COLO668 (cell line): ENCODE measurements around the gene FCN3.

ENCODE experiments used
- DNase-seq: peaks from one replicate; lab custom pipeline; 2025; ENCODE audit not compliant: unreplicated experiment; lab: John Stamatoyannopoulos, UW

FCN3 gene

DNA sequence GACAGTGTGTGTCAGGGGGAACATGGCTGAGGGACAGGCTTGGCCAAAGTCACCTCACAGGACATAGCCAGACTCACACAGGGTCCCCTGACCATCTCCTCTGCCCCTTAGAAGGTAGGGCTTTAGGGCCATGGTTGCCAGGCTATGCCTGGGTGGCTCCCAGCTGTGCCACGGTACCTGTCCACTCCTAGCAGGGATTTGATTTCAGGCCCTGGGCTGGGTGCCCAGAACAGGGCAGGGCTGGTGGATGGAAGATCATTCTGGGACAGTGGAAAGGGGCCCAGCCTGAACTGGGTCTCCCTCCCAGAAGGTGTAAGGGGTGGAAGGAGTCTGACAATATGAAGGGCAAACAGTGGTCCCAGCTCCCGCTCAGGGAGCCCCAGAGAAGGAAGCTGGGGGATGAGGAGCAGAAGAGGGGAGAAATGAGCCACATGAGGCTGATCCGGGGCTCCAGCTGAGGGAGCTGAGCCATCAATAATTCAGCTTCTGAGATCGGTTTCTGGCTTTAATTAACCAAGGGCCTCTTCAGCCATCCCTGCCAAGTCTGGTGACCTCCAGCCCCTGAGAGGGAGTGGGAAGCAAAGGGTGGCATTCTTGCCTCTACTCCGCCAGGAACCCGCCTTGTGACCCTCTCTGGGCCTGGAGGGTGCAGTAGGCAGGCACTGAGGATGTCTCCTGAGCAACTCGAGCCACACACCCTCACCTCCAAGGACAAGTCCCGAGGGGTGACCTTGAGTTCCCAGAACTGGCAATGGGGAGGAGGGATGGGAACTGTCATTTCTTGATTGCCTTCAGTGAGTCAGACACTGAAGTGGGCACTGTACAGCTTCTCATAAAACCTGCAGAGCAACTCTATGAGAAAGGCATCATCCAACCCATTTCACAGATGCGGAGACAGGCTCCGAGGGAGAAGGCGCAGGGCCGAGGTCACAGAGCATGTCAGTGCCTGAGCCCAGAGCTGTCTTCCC, 6.4 kb upstream of the FCN3 start:
- no peak for DNase-seq

GRCh38 chr1:27380224-27380623, 5.6 kb upstream of the FCN3 start:
- no peak for DNase-seq

- no peak for DNase-seq
Measured at GRCh38 chr1:27379564-27380122, 5.0 kb upstream of the FCN3 start.

GRCh38 chr1:27377760-27378495, 3.3 kb upstream of the FCN3 start:
- no peak for DNase-seq

- no peak for DNase-seq
Measured at GRCh38 chr1:27372808-27373690, 1.6 kb downstream of the FCN3 start.

GRCh38 chr1:27372022-27372807, 2.4 kb downstream of the FCN3 start:
- no peak for DNase-seq

DNA sequence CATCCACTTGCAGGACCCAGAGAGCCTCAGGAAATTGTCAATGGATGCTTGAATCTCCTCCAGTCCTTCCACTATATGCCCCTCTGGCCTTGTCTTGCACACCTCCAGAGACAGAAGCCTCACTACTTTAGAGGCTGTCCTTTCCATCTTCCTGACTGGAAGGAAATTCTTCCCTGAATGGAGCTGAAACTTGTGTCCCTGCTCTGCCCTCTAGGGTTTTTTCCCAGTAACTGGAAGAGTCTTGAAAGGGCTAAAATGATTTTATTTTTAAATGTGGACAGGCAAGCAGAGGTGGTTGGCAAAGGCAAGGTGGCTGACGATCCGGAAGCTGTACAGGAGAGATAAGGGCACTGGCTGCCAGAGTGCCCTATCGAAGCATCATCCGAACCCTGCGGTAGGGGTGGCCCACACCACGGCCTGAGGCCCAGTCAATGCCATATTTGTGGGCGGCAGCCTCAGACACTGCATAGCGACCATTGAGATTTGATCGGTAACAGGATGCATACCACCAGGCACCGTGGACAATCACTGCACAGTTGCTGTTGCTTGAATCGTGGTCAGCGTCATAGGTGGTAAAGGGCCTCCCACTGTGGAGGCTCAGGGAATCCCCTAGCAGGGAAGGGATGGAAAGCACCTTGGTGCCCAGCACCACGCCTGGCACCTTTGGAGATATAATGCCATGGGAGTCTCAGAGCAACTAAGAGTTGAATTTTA, 5.6 kb downstream of the FCN3 start:
- no peak for DNase-seq

GRCh38 chr1:27367160-27367650, 7.4 kb downstream of the FCN3 start:
- no peak for DNase-seq

- peak; percentile 90 for DNase-seq
Measured at GRCh38 chr1:27366411-27367159, 8.0 kb downstream of the FCN3 start, which contains the start of gene MAP3K6. TSS of gene MAP3K6 (minus strand) at chr1:27366961. CDS start at chr1:27366597, 364 bp downstream.

GRCh38 chr1:27366113-27366410, 8.6 kb downstream of the FCN3 start:
- DNase-seq, result peak; percentile 90

GRCh38 chr1:27365372-27366112, 9.1 kb downstream of the FCN3 start:
- peak; percentile 91 for DNase-seq

GRCh38 chr1:27364696-27365371, 9.8 kb downstream of the FCN3 start:
- no peak for DNase-seq

DNA sequence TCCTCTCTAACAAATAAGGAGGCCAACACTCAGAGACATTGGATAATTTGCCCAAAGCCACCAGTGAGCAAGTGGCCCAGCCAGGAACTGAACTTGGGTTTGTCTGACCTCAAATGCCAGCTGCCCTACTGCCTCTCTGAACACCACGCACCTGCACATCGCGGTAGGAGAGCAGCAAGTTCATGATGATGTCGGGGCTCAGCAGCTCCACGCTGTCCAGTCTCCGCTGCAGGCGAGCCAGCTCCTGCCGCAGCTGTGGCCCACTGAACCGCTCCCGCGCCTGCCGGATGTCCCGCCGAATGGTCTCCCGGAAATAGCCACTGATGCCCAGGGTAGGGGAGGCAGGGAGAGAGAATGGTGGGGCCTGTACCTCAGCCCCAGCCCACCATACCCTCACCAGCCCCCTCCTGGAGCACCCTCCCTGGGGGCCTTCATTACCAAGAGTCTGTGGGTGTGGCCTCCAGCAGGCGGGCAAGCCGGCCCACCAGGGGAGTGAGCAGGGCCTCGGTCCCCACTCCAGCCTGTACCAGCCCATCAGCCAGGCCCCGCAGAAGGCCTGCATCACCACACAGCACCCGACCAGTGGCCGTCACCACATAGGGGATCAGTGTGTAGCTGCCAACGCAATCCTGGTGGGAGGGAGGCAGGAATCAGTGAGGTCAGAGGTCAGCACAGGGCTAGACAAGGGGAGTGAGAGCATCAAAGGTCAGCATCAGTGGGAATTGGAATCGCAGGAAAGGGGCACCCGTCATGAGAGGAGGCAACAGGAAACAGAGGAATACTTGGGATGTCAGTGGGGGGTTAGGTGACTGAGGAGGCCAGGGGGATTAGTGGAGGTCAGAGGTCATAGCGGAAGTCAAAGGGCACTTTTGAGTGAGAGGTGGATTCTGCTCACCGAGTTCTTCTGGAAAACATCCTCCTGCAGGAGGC, 10.6 kb downstream of the FCN3 start:
- no peak for DNase-seq

DNA sequence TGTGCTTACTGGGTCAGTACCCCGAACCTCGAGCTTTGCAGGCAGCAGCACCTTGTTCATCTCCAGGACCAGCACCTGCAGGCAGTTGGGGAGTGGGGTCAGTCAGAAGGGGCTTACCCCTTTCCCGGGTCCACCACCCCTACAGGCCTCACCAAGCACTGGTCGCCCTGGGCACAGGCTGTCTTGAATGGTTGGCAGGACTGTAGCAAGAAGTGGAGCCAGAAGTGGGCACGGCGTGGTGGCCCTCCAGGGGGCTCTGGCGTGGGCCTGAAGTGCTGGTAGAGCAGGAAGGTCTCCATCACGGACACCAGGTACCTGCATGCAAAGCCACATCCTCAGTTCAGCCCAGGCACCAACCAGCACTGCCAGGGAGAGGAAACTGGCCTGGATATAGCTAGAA, 13.1 kb downstream of the FCN3 start:
- no peak for DNase-seq

GRCh38 chr1:27361044-27361402, 13.6 kb downstream of the FCN3 start:
- DNase-seq, result no peak
